ENCODE data around the gene SYNGAP1.

The SYNGAP1 gene

GRCh38 chr6:33429750-33430052, 9.8 kb downstream of the SYNGAP1 start:
- H2AFZ ChIP-seq: no peak overlapping the region
- no peak overlapping the region for H3K27ac ChIP-seq
- no peak overlapping the region for H3K4me3 ChIP-seq (ENCODE audit: low read depth, low read length)
- H3K4me1 ChIP-seq: peaks cover 14% of the 10 kb centered on the region
- no peaks in the 10 kb centered on the region for H3K27me3 ChIP-seq (ENCODE audit: control insufficient read depth, insufficient read depth, low read length)
- no peak for TF ChIP-seq CTCF (IDR thresholded peaks at IDR 0.05)
- no peak overlapping the region for H3K4me2 ChIP-seq (ENCODE audit: low read length)
- no peaks in the 10 kb centered on the region for H3K36me3 ChIP-seq (ENCODE audit: control insufficient read depth, insufficient read depth, low read length)
- no peak overlapping the region for H3K9ac ChIP-seq
- no peaks in the 10 kb centered on the region for H3K9me3 ChIP-seq (ENCODE audit: control insufficient read depth, low read length)
- H3K79me2 ChIP-seq: peaks cover 5% of the 10 kb centered on the region

DNA sequence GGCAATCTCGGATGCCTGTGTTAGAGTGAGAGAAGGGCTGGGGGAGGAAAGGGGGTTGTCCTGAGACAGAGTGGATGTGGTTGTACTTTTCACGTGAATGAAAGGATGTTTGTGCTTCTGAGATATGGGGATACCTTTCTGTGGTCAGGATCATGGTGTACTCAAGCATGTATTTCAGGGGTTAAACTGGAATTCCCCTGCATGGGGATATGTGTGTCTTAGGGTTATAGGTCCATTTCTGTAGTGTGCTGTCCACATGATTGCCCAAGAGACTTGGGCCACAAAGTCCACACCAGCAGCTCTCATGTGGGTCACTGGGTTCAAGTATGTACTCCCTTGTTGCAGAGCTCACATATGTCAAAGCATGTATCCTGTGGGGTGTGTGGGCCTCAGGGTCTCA, 10.5 kb downstream of the SYNGAP1 start:
- Histone ChIP-seq H3K4me3 (ENCODE audit: low read depth, low read length) (no peak overlapping the region), H3K9me3 (ENCODE audit: control insufficient read depth, low read length) (no peaks in the 10 kb centered on the region), H3K27me3 (ENCODE audit: control insufficient read depth, insufficient read depth, low read length) (no peaks in the 10 kb centered on the region), H3K79me2 (peaks cover 5% of the 10 kb centered on the region), H3K4me2 (ENCODE audit: low read length) (no peak overlapping the region), H2AFZ (no peak overlapping the region), H3K9ac (no peak overlapping the region), H3K4me1 (peaks cover 11% of the 10 kb centered on the region), H3K27ac (no peak overlapping the region), H3K36me3 (ENCODE audit: control insufficient read depth, insufficient read depth, low read length) (no peaks in the 10 kb centered on the region)
- no peak for TF ChIP-seq CTCF (IDR thresholded peaks at IDR 0.05)

GRCh38 chr6:33430991-33431879, 11.4 kb downstream of the SYNGAP1 start:
- H2AFZ ChIP-seq: no peak overlapping the region
- no peak overlapping the region for H3K9ac ChIP-seq
- no peak overlapping the region for H3K4me3 ChIP-seq (ENCODE audit: low read depth, low read length)

DNA sequence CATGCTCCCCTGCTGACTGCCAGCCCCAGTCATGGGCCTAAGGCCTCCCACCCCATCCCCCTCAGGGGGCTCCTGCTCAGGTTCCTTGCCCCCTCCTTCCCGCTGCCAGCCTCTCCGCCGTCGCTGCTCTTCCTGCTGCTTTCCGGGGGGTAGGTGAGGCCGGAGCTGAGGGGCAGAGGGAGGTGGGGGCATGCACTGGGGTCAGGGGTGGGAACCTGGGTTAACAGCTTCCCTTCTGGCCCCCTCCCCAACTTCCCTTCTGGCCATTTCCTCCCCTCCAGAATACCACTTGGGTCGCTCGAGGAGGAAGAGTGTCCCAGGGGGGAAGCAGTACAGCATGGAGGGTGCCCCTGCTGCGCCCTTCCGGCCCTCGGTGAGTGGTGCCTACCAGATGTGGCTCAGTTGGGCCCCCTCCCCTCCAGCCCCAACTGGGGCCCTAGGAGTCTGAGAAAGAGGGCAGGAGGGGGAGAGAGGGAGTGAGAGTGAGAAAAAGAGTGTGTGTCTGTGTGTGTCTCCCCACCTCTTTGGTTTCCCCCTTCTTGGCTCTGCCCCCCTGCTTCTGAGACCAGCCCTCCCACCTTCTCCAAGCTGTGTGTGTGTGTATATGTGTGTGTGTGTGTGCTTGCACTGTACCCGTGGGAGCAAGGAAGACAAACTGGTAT, 12.1 kb downstream of the SYNGAP1 start:
- no peak for TF ChIP-seq CTCF (IDR thresholded peaks at IDR 0.05)
- Histone ChIP-seq H3K9me3 (ENCODE audit: control insufficient read depth, low read length) (no peaks in the 10 kb centered on the region), H3K79me2 (peaks cover 5% of the 10 kb centered on the region), H3K4me1 (peaks cover 10% of the 10 kb centered on the region), H3K9ac (no peak overlapping the region), H3K4me3 (ENCODE audit: low read depth, low read length) (no peak overlapping the region), H3K4me2 (ENCODE audit: low read length) (no peak overlapping the region), H3K27ac (no peak overlapping the region), H3K27me3 (ENCODE audit: control insufficient read depth, insufficient read depth, low read length) (no peaks in the 10 kb centered on the region), H2AFZ (no peak overlapping the region), H3K36me3 (ENCODE audit: control insufficient read depth, insufficient read depth, low read length) (no peaks in the 10 kb centered on the region)

More at GRCh38 chr6:33430991-33431879, 11.4 kb downstream of the SYNGAP1 start:
- Histone ChIP-seq H3K27me3 (ENCODE audit: control insufficient read depth, insufficient read depth, low read length) (no peaks in the 10 kb centered on the region), H3K27ac (no peak overlapping the region), H3K4me2 (ENCODE audit: low read length) (no peak overlapping the region), H3K4me1 (peaks cover 11% of the 10 kb centered on the region), H3K36me3 (ENCODE audit: control insufficient read depth, insufficient read depth, low read length) (no peaks in the 10 kb centered on the region), H3K79me2 (peaks cover 5% of the 10 kb centered on the region), H3K9me3 (ENCODE audit: control insufficient read depth, low read length) (no peaks in the 10 kb centered on the region)
- TF ChIP-seq CTCF (IDR thresholded peaks at IDR 0.05): no peak
